HG03457 (cell line): ENCODE data around the gene FHIT.

Experiments
- ATAC-seq: cut with Tn5 transposase; IDR thresholded peaks from one replicate; pipeline ENCODE4 v1.9.1; 2021; ENCODE audit warnings: moderate number of reproducible peaks; ENCODE audit not compliant: unreplicated experiment

FHIT gene

DNA sequence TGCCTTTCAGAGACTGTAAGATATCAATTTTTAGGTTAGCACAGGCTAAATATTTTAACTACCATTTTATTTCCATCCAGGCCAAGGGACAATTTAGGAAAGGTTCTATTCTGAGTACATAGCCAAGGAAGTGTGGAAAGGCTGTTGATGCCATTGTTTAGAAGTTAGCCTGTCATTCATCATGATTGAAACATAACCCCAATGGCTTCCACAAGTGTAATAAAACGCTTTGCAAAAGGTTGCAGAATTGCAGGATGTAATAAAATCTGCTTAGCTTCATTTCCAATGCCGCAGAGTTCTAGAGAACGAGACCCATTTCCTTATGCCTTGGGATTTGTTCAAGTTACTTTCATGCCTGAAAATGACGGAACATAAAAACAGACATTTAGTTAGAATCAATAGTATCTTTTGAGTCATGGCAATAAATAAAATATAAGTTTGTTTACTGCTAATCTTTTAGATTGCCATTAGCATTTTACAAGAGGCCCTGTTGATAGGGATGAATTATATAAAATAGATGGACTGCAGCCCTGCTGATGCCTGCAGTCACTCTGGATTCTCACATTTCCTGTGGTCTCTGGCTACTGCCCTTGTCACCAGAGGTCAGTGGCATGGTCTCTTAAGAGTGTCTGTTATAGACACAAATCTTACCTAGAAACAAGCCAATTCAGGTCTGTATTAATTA is 1523.2 kb downstream of the FHIT start:
- ATAC-seq: no peak

GRCh38 chr3:59726279-59726678 is 1525.0 kb downstream of the FHIT start:
- no peak for ATAC-seq

- ATAC-seq: no peak
These were observed 1533.5 kb downstream of the FHIT start for GRCh38 chr3:59717679-59718205.

GRCh38 chr3:59714066-59714465 is 1537.2 kb downstream of the FHIT start:
- no peak for ATAC-seq

DNA sequence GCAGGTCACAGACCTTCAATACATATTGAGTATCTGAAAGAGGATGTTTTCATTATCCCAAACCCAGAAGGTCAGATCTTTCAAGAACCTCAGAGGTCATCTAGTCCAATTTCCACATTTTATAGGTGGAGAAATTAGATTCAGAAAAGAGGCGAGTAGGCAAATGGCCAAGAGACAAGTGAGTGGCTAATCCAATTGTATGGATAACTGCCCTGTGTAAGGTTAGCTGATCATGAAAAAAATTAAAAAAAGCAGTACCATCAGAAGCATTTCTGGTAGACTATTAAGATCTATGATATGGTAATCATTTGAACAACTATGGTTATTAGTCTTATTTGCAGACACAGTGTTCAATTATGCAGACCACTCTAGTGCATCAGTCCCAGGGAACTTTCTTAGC is 1540.7 kb downstream of the FHIT start:
- ATAC-seq: no peak

DNA sequence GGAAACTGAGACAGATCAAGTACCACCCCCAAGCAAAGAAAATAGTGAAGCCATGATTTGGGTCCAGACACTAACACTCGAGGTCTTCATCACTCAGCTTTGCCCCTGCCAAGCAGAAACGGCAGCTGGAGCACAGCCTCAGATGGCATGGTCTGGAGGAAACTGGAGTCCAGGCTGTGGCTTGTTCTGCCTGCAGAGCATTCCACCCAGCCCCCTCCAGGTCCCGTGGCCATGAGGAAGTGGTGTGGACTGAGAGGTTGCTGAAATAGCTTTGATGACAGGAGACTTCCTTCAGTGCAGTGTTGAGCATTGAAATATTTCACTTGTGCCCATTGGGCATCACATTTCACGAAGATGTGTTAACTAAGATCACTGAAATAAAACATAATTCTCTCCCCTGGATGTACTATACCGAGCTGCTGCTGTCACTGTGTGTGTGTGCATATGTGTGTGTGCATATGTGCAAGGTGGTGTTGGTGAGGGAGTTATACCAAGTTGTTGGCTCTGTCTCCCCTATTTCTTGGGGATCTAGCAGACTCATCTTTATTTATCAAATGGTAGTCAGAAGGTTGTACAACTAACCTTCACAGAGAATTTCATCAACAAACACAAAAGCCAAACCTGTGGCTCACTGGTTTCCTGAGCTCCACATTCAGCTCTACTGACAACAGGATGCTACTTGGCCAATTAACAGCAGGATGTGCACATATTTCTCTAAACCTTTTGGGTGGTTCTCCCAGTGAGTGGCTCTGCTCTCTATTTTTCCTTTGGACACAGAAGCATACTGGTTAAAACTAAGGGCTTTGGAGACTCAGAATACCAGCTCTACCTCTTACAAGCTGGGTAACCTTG is 1541.3 kb downstream of the FHIT start:
- ATAC-seq: no peak

- ATAC-seq: no peak
These were observed 1543.0 kb downstream of the FHIT start for GRCh38 chr3:59708202-59708601.

- no peak for ATAC-seq
These were observed 1547.0 kb downstream of the FHIT start for GRCh38 chr3:59704292-59704691.

DNA sequence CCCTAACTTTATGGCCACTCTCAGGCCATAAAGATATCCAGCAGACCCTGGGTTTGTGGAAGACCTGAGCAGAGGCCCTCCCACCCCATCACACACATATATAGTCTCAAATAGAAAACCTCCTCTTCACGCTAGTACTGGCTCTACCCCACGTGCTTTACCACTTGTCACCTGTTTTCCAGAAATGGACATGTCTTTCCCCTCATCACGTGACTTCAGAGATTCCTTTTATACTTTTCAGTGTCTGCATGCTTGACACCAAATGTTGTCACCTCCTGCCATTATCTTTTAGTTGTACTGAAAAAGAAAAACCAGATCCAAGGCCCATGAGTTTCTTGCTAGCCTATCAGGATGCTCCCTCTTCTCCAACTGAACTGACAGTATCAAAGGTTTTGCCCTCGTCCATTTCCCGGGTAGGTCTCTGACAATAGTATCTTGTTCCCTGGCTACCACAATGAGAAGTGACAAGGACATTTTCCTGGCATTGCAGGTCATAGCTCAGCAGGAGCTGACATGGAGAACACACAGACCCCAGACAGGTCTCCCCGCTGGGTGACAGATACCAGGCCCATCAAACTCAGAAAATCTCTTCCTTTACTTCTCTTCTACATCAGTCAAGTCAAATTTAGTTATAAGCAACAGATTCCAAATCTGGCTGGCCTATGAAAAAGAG is 1551.5 kb downstream of the FHIT start:
- no peak for ATAC-seq
